Peyer's patch (tissue), 4 donors: ENCODE data around the gene DBI.

Experiments
- POLR2A ChIP-seq, 2 donors: fragments of 450-650 bp; IDR thresholded peaks; one replicate each; pipeline ENCODE4 v1.5.1; 2017; ENCODE audit warnings: antibody characterized with exemption in 2 of 2, mild to moderate bottlenecking in 2 of 2, moderate library complexity in 2 of 2
- TF ChIP-seq, protein P1 (sequence below), 6 experiments: fragments of 450-650 bp in 4 of 6; fragments of 200-600 bp in 2 of 6; sonication (generic) in 1 of 6; IDR thresholded peaks; one replicate each; pipeline ENCODE4 v1.5.1; 2017 to 2019; ENCODE audit warnings: antibody characterized with exemption in 6 of 6, mild to moderate bottlenecking in 3 of 6, moderate library complexity in 1 of 6

DNA sequence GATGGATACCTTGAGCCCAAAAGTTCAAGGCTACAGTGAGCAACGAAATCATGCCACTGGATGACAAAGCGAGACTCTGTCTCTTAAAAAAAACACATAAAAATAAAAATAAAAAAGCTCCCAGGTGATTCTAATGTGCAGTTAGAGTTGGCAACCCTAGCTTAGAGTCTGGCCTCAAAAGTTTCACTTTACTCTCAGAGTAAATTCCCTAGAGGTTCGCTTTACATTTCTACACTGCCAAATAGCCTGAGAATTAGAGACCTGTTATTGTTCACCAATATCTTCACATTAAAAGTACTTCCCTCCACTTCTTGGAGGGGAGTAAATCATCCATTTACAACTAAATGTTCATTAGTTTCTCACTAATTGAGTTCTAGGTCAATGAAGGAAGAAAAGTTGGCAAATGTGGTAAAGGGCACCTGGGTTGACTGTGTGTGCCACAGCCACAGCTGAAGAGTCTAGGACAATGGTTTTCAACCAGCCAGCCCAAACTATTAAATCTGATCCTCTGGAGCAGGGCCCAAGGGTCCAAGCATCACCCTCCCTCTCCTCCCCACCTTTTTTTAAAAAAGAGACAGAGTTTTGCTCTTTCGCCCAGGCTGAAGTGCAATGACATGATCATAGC is 49.6 kb downstream of the DBI start:
- TF ChIP-seq, protein P1, sequence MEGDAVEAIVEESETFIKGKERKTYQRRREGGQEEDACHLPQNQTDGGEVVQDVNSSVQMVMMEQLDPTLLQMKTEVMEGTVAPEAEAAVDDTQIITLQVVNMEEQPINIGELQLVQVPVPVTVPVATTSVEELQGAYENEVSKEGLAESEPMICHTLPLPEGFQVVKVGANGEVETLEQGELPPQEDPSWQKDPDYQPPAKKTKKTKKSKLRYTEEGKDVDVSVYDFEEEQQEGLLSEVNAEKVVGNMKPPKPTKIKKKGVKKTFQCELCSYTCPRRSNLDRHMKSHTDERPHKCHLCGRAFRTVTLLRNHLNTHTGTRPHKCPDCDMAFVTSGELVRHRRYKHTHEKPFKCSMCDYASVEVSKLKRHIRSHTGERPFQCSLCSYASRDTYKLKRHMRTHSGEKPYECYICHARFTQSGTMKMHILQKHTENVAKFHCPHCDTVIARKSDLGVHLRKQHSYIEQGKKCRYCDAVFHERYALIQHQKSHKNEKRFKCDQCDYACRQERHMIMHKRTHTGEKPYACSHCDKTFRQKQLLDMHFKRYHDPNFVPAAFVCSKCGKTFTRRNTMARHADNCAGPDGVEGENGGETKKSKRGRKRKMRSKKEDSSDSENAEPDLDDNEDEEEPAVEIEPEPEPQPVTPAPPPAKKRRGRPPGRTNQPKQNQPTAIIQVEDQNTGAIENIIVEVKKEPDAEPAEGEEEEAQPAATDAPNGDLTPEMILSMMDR (IDR thresholded peaks at IDR 0.05): no peak
- no peak for TF ChIP-seq POLR2A (IDR thresholded peaks at IDR 0.05)
